ENCODE measurements around the gene RNF13. TPM values are rescaled to one million over a fixed set of nuclear protein-coding genes. Genes with fewer than 3 reads are reported as not detected.
"Not testable (repeated sequence)": the region's sequence is repeated elsewhere in the genome, so short reads cannot be mapped to it uniquely, and the experiment has no call there.

Gene RNF13
- total RNA-seq, 1 donor from 2014 or later, result 49.9 TPM

- H3K4me2 ChIP-seq (ENCODE audit: low read length), result no peak overlapping the region
- Mint-ChIP-seq H3K9me3 (ENCODE audit: unreplicated experiment) (peaks cover 9% of the 10 kb centered on the region), H3K27me3 (ENCODE audit: low read depth, unreplicated experiment) (no peaks in the 10 kb centered on the region), H3K4me3 (ENCODE audit: unreplicated experiment) (no peak overlapping the region), H3K4me1 (ENCODE audit: low read depth, unreplicated experiment) (peaks cover 8% of the 10 kb centered on the region), H3K36me3 (ENCODE audit: low read depth, unreplicated experiment) (peaks cover 20% of the 10 kb centered on the region), H3K27ac (ENCODE audit: unreplicated experiment) (no peak overlapping the region)
- H3K36me3 ChIP-seq (ENCODE audit: insufficient read depth, low read length), result no peaks in the 10 kb centered on the region
- DNase-seq (ENCODE audit: low read depth) (no peak), FAIRE-seq (no peak)
- peaks cover 3% of the 10 kb centered on the region for H3K4me1 ChIP-seq (ENCODE audit: insufficient read depth, low read length)
- no peak overlapping the region for H3K9ac ChIP-seq (ENCODE audit: low read length)
- no peak overlapping the region for H2AFZ ChIP-seq (ENCODE audit: low read depth, low read length)
- no peaks in the 10 kb centered on the region for H3K27me3 ChIP-seq (ENCODE audit: insufficient read depth, low read length)
- no peak overlapping the region for H3K4me3 ChIP-seq (ENCODE audit: insufficient read depth, low read depth, low read length)
- H3K79me2 ChIP-seq (ENCODE audit: insufficient read depth, low read length), result peaks cover 2% of the 10 kb centered on the region
- H3K27ac ChIP-seq (ENCODE audit: low read depth, low read length), result no peak overlapping the region
- H4K20me1 ChIP-seq (ENCODE audit: insufficient read depth, low read length), result no peaks in the 10 kb centered on the region
- no peak for TF ChIP-seq CTCF (IDR thresholded peaks at IDR 0.05; ENCODE audit: insufficient read depth, low read depth, low read length)
- no peak for TF ChIP-seq EZH2 (IDR thresholded peaks at IDR 0.05; ENCODE audit: insufficient read depth, low read length)
- H3K9me3 ChIP-seq (ENCODE audit: insufficient read depth, low read depth, low read length), result no peaks in the 10 kb centered on the region
These were observed 128.9 kb downstream of the RNF13 start for GRCh38 chr3:149941946-149942345.

GRCh38 chr3:149942409-149942808 is 129.4 kb downstream of the RNF13 start:
- FAIRE-seq (no peak), DNase-seq (ENCODE audit: low read depth) (no peak)
- H3K4me3 Mint-ChIP-seq (ENCODE audit: unreplicated experiment), result no peak overlapping the region
- H3K9ac ChIP-seq (ENCODE audit: low read length), result no peak overlapping the region
- TF ChIP-seq EZH2 (IDR thresholded peaks at IDR 0.05; ENCODE audit: insufficient read depth, low read length) (no peak), CTCF (IDR thresholded peaks at IDR 0.05; ENCODE audit: insufficient read depth, low read depth, low read length) (no peak)
- no peaks in the 10 kb centered on the region for H3K27me3 Mint-ChIP-seq (ENCODE audit: low read depth, unreplicated experiment)
- no peak overlapping the region for H3K4me3 ChIP-seq (ENCODE audit: insufficient read depth, low read depth, low read length)
- no peak overlapping the region for H3K27ac Mint-ChIP-seq (ENCODE audit: unreplicated experiment)
- H4K20me1 ChIP-seq (ENCODE audit: insufficient read depth, low read length), result no peaks in the 10 kb centered on the region
- H2AFZ ChIP-seq (ENCODE audit: low read depth, low read length), result no peak overlapping the region
- H3K79me2 ChIP-seq (ENCODE audit: insufficient read depth, low read length), result no peaks in the 10 kb centered on the region
- H3K4me1 ChIP-seq (ENCODE audit: insufficient read depth, low read length), result peaks cover 3% of the 10 kb centered on the region
- no peaks in the 10 kb centered on the region for H3K36me3 ChIP-seq (ENCODE audit: insufficient read depth, low read length)
- H3K9me3 ChIP-seq (ENCODE audit: insufficient read depth, low read depth, low read length), result no peaks in the 10 kb centered on the region
- no peak overlapping the region for H3K4me2 ChIP-seq (ENCODE audit: low read length)
- no peak overlapping the region for H3K27ac ChIP-seq (ENCODE audit: low read depth, low read length)
- H3K9me3 Mint-ChIP-seq (ENCODE audit: unreplicated experiment), result peaks cover 9% of the 10 kb centered on the region
- peaks cover 11% of the 10 kb centered on the region for H3K4me1 Mint-ChIP-seq (ENCODE audit: low read depth, unreplicated experiment)
- no peaks in the 10 kb centered on the region for H3K27me3 ChIP-seq (ENCODE audit: insufficient read depth, low read length)
- H3K36me3 Mint-ChIP-seq (ENCODE audit: low read depth, unreplicated experiment), result peaks cover 22% of the 10 kb centered on the region

GRCh38 chr3:149943966-149944365 is 131.0 kb downstream of the RNF13 start:
- not testable (repeated sequence) for FAIRE-seq
- peaks cover 29% of the 10 kb centered on the region for H3K36me3 Mint-ChIP-seq (ENCODE audit: low read depth, unreplicated experiment)

More at GRCh38 chr3:149943966-149944365, 131.0 kb downstream of the RNF13 start:
- not testable (repeated sequence) for H3K27ac Mint-ChIP-seq (ENCODE audit: unreplicated experiment); H3K4me1 Mint-ChIP-seq (ENCODE audit: low read depth, unreplicated experiment); DNase-seq (ENCODE audit: low read depth); H3K4me1 ChIP-seq (ENCODE audit: insufficient read depth, low read length); H3K9me3 Mint-ChIP-seq (ENCODE audit: unreplicated experiment); H3K36me3 ChIP-seq (ENCODE audit: insufficient read depth, low read length); H3K4me2 ChIP-seq (ENCODE audit: low read length); H3K27me3 Mint-ChIP-seq (ENCODE audit: low read depth, unreplicated experiment); H4K20me1 ChIP-seq (ENCODE audit: insufficient read depth, low read length); H3K4me3 Mint-ChIP-seq (ENCODE audit: unreplicated experiment); H3K27me3 ChIP-seq (ENCODE audit: insufficient read depth, low read length); H3K27ac ChIP-seq (ENCODE audit: low read depth, low read length); H3K9me3 ChIP-seq (ENCODE audit: insufficient read depth, low read depth, low read length); H2AFZ ChIP-seq (ENCODE audit: low read depth, low read length); H3K79me2 ChIP-seq (ENCODE audit: insufficient read depth, low read length); H3K9ac ChIP-seq (ENCODE audit: low read length); H3K4me3 ChIP-seq (ENCODE audit: insufficient read depth, low read depth, low read length)
